HFF-Myc (cell line): ENCODE results near the gene SUSD4.

Experiments
- DNase-seq: peaks from one replicate; pipeline ENCODE4 v3.0.0-alpha.2; 2011; ENCODE audit warnings: low read depth; ENCODE audit errors: extremely low read depth
- H3K4me3 ChIP-seq: replicated peaks from 2 replicates; pipeline ENCODE4 v1.5.1; 2011; ENCODE audit warnings: low read depth, mild to moderate bottlenecking, control low read depth, low read length
- TF ChIP-seq, protein P1 (sequence below): IDR thresholded peaks from 2 replicates; pipeline ENCODE4 v1.5.1; 2012; ENCODE audit warnings: mild to moderate bottlenecking, low read depth, low read length, control low read depth; ENCODE audit errors: missing control alignments

SUSD4 gene

GRCh38 chr1:223349241-223349640, 14.7 kb downstream of the SUSD4 start:
- H3K4me3 ChIP-seq = no peak overlapping the region
- TF ChIP-seq, protein P1, sequence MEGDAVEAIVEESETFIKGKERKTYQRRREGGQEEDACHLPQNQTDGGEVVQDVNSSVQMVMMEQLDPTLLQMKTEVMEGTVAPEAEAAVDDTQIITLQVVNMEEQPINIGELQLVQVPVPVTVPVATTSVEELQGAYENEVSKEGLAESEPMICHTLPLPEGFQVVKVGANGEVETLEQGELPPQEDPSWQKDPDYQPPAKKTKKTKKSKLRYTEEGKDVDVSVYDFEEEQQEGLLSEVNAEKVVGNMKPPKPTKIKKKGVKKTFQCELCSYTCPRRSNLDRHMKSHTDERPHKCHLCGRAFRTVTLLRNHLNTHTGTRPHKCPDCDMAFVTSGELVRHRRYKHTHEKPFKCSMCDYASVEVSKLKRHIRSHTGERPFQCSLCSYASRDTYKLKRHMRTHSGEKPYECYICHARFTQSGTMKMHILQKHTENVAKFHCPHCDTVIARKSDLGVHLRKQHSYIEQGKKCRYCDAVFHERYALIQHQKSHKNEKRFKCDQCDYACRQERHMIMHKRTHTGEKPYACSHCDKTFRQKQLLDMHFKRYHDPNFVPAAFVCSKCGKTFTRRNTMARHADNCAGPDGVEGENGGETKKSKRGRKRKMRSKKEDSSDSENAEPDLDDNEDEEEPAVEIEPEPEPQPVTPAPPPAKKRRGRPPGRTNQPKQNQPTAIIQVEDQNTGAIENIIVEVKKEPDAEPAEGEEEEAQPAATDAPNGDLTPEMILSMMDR = no peak
- no peak for DNase-seq

DNA sequence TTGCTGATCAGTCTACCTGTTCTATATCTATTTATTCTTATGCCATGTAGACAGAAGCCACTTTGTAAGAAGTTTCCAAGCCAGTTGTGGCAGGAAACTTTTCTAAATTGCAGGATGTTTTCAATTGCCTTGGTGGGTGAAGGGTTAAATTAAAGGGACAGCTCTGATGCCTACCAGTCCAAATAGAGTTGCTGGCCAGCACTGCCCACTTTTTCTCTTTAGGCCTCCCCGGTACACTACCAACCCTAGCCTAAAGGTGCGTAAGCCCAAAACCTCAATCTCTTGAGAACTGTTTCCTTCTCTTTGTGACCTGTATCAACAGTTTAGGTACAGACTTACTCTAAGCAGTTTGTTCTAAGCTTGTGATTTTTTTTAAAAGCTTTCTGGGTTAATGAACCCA, 15.5 kb downstream of the SUSD4 start:
- H3K4me3 ChIP-seq = no peak overlapping the region
- DNase-seq = no peak
- TF ChIP-seq, protein P1 = no peak

DNA sequence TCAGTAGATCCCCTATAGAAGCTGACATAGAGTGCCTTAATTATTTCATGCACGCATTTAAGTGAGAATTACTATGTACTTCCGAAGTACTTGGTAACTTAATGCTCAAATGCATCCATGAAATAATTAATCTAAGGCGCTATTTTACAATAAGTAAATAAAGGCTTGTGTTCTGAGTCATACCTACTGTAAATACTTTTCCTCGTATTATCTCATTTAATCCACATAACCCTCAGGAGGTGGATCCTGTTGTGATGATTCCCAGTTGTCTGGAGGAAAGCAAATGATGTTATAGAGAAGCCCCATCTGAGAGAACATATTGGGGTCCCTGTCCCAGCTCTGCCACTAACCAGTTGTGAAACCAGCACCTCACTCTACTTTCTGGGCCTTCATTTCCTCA, 16.4 kb downstream of the SUSD4 start:
- no peak for DNase-seq
- TF ChIP-seq, protein P1 = no peak
- no peak overlapping the region for H3K4me3 ChIP-seq

- TF ChIP-seq, protein P1 = no peak
- no peak for DNase-seq
- no peak overlapping the region for H3K4me3 ChIP-seq
Observed at GRCh38 chr1:223346311-223346710, 17.7 kb downstream of the SUSD4 start.

- H3K4me3 ChIP-seq = no peak overlapping the region
- TF ChIP-seq, protein P1 = no peak
- no peak for DNase-seq
Observed at GRCh38 chr1:223345720-223346119, 18.3 kb downstream of the SUSD4 start.

DNA sequence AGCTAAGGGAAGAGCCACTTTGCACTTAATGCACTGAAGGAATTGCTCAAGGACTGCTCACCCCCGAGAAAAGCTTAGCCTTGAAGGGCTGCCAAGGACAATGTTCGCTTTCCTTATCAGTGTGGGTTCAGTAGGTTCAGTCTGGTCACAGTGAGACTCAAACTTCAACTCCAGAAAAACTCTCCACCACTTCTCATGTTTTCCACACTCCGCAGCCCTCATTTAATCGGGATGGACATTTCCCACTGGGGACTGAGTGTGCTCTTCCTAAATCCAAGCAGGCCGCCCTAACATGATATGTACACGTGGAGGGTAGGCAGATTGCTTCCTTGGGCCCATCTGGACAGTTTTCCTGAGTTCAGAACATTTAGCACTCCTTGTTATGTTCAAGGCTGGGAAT, 19.5 kb downstream of the SUSD4 start:
- no peak overlapping the region for H3K4me3 ChIP-seq
- TF ChIP-seq, protein P1 = no peak
- no peak for DNase-seq

DNA sequence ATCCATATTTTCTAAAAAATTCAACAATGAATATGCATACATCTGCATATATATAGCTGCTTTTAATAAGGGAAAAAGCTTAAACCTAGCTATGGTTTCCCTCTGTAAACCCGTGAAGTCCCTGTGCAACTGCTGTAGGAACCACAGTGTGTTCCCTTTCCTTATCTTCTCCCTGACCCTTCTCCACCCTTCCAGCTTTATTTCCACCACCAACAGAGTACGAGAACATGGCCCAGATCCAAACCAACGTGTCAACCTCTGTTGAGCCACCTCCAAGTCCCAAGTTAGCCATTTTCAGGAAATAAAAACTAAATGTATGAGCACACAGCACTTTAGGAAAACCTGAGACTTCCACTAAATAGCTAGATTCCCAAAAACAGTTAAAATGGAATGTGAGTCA, 20.3 kb downstream of the SUSD4 start:
- H3K4me3 ChIP-seq = no peak overlapping the region
- TF ChIP-seq, protein P1 = no peak
- no peak for DNase-seq
